H1 (cell line): ENCODE data around the gene FAM76B. TPM values are rescaled to one million over a fixed set of nuclear protein-coding genes. Genes with fewer than 3 reads are reported as not detected.

Experiments
- CHD7 ChIP-seq: fragments of 300-600 bp; sonication (generic); IDR thresholded peaks from 2 replicates; pipeline ENCODE4 v1.7.1; 2012; ENCODE audit warnings: low read length, moderate library complexity, mild to moderate bottlenecking, inconsistent platforms; ENCODE audit not compliant: insufficient replicate concordance
- EP300 ChIP-seq, 2 experiments: IDR thresholded peaks; 1 replicate in 1 of 2; 2 replicates in 1 of 2; pipeline ENCODE4 v1.6.1; 2011 to 2012; ENCODE audit warnings: low read depth in 2 of 2, low read length in 2 of 2, mild to moderate bottlenecking in 2 of 2, borderline replicate concordance in 1 of 2, inconsistent platforms in 1 of 2, moderate library complexity in 1 of 2
- HDAC6 ChIP-seq: IDR thresholded peaks from one replicate; pipeline ENCODE4 v1.7.1; 2012; ENCODE audit warnings: low read depth, mild to moderate bottlenecking, inconsistent platforms, low read length, moderate library complexity
- PHF8 ChIP-seq: fragments of 200-600 bp; sonication (generic); conservative IDR thresholded peaks from 2 replicates; pipeline ENCODE4 v1.7.1; 2012; ENCODE audit warnings: low read depth, mild to moderate bottlenecking, inconsistent platforms, low read length, moderate library complexity
- SP2 ChIP-seq: IDR thresholded peaks from 2 replicates; pipeline ENCODE4 v1.6.1; 2012; ENCODE audit warnings: mild to moderate bottlenecking, low read length, inconsistent platforms
- polyA plus RNA-seq, 7 experiments: library from polyadenylated mRNA; depleted of rRNA in 3 of 7; stranded (reverse) in 5 of 7; unstranded in 2 of 7; fragments of >200 nt in 5 of 7; fragments of 200-250 nt in 2 of 7; gene quantifications; 1 replicate in 5 of 7; 2 replicates in 1 of 7; 4 replicates in 1 of 7; pipeline versions ENCODE4 v1.2.1 to v1.2.3, GENCODE V29; 2011 to 2013; ENCODE audit warnings: missing spikeins in 2 of 7, mixed read lengths in 2 of 7
- total RNA-seq: library from RNA; stranded (reverse); fragmentation: NEBNext Ultra II Directional; extraction: Animal tissue kit (Norgen Biotek cat#: 25700); gene quantifications from 2 replicates; pipeline ENCODE4 v1.2.1, GENCODE V29; 2021
- TF ChIP-seq, protein P1 (sequence below), 3 experiments: IDR thresholded peaks; 1 replicate in 2 of 3; 2 replicates in 1 of 3; pipeline versions ENCODE4 v1.5.1 to v1.6.1; 2011; ENCODE audit warnings: low read length in 3 of 3, mild to moderate bottlenecking in 3 of 3, inconsistent platforms in 2 of 3, low read depth in 1 of 3, moderate library complexity in 1 of 3; ENCODE audit not compliant: insufficient read depth in 1 of 3; ENCODE audit errors: control extremely low read depth in 1 of 3

Gene FAM76B
- total and polyA plus RNA-seq, 2 of the 8 experiments (the other 6 are each of a cell fraction or from before 2014, with no cell fraction given), result 11.0 to 22.3 TPM

GRCh38 chr11:95795627-95796295 is 6.2 kb upstream of the FAM76B start (continued):
- TF ChIP-seq CHD7, result no peak
- TF ChIP-seq, protein P1, sequence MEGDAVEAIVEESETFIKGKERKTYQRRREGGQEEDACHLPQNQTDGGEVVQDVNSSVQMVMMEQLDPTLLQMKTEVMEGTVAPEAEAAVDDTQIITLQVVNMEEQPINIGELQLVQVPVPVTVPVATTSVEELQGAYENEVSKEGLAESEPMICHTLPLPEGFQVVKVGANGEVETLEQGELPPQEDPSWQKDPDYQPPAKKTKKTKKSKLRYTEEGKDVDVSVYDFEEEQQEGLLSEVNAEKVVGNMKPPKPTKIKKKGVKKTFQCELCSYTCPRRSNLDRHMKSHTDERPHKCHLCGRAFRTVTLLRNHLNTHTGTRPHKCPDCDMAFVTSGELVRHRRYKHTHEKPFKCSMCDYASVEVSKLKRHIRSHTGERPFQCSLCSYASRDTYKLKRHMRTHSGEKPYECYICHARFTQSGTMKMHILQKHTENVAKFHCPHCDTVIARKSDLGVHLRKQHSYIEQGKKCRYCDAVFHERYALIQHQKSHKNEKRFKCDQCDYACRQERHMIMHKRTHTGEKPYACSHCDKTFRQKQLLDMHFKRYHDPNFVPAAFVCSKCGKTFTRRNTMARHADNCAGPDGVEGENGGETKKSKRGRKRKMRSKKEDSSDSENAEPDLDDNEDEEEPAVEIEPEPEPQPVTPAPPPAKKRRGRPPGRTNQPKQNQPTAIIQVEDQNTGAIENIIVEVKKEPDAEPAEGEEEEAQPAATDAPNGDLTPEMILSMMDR (IDR thresholded peaks at IDR 0.05; ENCODE audit: control extremely low read depth in 1 of 3, insufficient read depth in 1 of 3, low read depth in 1 of 3, low read length in 3 of 3), result no peak
- TF ChIP-seq SP2, result no peak
- TF ChIP-seq PHF8, result no peak
- TF ChIP-seq EP300 (IDR thresholded peaks at IDR 0.05; ENCODE audit: borderline replicate concordance in 1 of 2, low read depth in 2 of 2, low read length in 2 of 2), result no peak
- TF ChIP-seq HDAC6, result no peak
